Activated CD8-positive, alpha-beta memory T cell treated with anti-CD3 and anti-CD28 coated beads, Interleukin-2, amount 50 U/mL, for 4 hours (primary cell): ENCODE measurements around the gene SMARCC1.

Source experiments
- DNase-seq: peaks from one replicate; pipeline ENCODE4 v3.0.0-alpha.2; 2020

SMARCC1 gene

DNA sequence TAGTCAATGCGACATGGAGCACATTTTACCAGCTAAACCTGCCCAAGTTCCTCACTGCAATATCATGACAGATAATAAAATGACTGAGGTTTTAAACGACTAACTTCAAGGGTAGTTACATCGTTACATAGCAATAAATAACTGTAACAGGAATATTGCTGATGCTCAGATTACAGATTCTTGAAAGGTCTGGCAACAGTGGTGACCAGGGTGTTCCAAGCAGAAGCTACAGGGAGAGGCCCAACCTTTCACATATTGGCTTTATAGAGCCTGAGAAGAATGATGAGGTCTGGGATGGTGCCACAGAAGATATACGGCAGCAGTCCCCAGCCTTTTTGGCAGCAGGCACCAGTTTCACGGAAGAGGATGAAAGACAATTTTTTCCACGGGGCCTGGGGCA lies 151.9 kb downstream of the SMARCC1 start:
- DNase-seq = no peak

DNA sequence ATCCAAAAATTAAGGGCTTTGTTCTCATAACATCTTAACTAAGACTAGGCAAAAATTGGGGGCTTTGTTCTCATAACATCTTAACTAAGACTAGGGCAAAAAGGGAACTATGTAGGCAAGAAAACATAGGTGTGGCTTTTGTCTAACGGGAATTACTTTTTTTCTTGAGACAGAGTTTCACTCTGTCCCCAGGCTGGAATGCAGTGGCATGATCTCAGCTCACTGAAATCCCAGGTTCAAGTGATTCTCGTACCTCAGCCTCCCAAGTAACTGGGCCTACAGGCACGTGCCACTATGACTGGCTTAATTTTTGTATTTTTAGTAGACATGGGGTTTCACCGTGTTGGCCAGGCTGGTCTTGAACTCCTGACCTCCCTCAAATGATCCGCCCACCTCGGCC lies 153.3 kb downstream of the SMARCC1 start:
- no peak for DNase-seq

DNA sequence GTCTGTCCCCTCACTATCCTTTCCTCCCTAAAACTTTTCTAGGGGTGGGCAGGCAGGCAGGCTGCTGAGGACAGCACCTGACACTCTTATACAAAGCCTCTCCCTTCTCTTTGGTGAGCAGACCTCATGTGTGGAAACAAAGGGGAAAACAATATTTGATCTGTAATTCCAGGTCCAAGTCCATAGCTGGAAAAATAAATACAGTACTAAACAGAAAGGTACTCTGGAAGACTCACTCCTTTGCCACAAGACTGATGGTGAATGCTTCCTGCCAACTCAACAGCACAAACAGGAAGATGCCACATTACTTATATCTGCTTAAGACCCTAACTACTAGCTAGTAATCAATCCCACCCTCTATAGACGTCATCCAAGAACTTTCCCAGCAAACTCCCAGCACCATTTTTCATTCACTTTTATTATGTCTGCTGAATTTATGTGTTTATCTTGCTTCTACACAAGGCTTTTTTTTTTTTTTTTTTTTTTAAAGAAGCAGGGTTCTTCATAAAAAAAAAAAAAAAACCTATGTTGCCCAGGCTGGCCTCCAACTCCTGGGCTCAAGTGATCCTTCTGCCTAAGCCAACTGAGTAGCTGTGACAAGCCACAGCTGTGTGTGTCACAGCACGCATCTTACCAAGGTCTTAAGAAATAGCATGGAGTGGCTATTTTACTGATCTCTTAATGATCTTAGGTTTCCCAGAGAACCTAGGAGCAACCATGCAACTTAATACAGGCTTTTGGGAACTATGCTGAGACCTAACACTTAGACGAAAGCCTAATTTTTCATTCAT lies 158.8 kb downstream of the SMARCC1 start:
- DNase-seq = no peak

DNA sequence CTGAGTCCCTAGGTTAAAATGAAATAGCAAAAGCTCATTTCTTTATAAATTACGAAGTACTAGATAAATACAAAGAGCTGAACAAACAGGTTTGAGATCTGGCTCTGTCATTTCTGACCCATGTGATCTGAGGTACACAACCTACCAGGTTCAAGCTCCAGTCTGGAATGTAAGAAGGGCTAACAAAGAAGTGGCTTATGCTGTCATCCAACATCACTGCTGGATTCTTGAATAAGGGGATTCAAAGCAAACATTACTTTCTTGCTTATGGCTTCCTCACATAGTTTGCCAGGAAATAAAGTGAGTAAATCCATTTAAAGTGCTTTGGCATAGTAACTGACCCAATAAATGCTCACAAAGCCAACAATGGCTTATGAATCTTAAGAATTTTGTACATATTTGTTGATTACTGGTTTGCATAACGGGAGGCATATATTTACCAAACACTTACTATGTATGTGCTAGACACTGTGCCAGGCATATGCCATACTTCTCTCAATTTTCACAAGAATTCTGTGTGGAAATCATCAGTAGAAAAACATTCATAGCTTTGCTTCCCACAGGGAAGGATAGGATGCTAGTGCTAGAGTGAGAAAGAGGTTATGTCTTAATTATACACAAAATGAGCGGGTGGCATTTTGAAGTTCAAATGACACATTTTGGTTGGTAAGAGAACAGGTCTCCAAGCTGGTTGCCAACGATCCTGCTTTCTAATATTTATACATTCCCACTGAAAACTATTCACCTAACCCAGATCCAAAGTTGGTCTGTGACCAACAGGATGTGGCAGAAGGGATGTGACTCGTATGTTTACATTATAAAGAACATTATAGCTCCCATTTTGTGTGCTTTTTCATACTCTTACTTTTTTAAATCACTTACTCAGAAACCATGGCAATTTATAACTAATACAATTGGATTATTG lies 164.3 kb downstream of the SMARCC1 start:
- no peak for DNase-seq

DNA sequence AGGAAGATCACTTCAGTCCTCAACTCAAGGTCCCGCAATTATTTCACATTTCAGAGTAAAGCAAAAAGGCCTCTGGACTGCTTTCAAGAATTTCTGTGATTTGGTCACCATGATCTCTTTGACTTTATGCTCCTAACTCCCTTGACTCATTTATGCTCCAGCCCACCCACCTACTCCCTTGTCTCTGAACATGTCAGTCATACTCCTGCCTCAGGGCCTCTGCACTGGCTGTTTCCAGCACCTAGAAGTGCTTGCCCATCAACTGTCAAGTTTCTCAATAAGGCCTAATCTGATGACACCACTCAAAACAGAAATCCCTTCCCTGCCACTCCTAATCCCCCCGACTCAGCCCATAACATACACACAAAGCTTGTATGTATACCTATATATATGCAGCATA lies 166.9 kb downstream of the SMARCC1 start:
- no peak for DNase-seq

DNA sequence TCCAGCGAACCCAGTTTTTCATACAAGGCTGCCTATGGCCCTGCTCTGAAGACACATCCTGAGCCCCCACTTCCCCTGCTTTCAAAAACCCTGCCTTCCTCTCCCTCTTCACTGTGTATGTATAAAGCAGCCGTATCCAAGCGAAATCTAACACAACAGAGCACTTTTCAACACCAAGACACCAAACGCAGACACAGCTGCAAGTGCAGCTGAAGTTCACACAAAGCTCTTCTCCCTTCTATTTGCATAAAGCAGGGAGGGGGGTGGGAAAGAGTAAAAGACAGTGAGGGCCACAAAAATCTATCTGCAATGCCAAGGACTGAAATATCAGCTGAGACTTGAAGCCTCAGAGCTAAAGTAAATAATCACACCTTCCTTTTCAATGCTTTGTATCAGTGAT lies 168.0 kb downstream of the SMARCC1 start:
- DNase-seq = no peak

DNA sequence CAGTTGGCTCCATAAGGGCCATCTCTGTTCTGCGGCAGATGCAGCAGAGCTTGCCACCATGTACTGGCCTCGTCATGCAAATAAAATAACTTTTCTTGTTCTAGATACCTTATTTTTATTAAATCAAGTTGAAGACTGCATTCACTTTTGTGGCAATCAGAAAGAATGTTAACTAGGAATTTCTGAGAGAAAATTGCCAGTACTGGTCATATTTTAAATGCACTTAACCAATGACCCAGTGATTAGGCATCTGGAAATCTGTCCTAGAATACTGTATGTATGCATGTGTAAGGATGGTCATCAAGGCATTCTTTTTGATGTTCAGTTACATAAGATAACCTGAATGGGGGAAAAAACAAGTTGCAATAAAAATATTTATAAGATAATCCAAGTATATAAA lies 168.8 kb downstream of the SMARCC1 start:
- no peak for DNase-seq

DNA sequence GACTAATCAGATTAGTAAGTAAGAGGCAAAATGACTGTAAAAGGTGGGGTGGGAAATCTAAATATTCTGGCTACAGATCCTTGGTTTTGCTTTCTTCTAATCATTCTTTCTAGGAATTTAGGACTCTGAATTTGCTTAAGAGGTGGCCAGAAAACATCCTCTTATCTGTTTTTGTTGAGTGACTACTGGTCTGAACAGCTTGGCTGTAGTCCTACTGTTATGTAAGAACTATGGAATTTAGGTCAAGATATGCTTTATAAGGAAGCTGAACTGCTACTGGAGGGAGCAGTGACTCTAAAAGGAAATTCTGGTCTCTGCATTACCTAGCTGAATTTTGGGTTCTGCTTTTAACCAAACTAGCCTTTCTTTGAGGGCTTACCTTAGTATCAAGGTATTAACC lies 169.5 kb downstream of the SMARCC1 start:
- no peak for DNase-seq

DNA sequence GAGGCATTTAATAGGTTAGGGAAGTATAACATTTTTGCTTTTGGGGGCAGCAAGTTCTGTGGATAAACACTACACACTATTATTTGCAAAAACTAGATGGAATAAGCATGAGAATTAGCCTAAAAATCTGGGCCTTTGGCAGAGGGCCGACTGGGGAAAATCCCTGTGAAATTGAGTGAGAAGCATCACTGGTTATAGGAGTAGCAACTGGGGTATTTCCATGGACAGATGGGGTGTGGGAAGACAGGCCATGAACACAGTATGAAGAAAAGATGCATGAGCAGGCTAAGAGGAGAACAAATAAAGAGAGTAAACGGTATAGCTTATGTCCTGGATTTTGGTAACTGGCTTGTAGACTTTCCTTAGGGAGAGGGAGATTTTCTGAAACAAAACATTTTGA lies 170.1 kb downstream of the SMARCC1 start:
- DNase-seq = no peak

DNA sequence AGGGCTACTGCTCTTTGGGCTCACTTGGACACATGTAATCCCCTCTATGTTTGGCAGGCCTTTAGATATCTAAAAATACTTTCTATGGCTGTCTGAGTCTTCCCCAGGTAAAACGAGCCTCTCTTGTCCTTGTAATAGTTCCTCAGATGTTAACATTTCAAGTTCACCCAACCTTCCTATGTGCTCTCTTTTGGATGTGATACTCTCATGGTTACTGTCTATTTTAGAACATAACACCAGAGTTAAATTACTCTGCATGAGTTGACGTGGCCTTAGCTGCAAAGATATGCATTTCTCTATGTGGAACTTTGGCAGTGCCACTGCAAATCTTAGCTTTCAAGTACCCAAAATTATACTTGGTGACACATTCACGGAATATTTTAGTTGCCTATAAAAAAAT lies 171.1 kb downstream of the SMARCC1 start:
- DNase-seq = no peak

DNA sequence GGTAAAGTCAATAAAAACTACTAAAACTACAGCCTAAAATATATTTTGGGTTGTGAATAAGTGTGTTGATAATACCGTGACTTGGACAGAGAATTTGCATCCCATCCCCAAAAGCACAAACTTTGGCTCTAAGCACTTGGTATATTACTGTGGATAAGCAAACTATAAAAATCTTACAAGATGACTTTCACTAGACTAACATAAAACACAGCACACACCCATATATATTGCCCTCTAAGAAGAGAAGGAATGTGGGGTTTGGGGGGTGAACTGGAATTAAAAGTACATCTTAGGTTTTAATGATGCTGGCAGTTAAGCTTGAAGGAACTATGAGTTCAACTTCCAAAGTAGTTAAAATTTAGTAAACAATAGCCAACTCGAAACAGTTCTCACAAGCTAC lies 174.4 kb downstream of the SMARCC1 start:
- DNase-seq = no peak

DNA sequence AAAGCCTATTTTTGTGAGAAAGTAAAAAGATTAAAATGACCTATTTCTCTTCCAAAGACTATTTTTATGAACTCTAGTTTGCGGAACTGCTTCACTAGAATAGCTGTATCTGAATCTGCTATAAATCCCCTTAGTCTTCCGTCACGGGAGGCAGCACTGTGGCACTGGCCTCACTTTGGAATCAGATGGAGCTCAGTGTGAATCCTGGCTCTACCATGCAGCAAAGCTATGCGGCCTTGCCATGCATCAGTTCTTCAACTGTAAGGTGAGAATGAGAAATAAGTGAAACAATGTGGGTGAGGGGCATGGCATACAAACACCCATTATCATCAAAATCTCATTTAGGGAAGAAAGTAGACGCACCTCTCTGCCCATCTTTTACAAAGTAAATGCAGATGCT lies 175.5 kb downstream of the SMARCC1 start:
- DNase-seq = no peak

DNA sequence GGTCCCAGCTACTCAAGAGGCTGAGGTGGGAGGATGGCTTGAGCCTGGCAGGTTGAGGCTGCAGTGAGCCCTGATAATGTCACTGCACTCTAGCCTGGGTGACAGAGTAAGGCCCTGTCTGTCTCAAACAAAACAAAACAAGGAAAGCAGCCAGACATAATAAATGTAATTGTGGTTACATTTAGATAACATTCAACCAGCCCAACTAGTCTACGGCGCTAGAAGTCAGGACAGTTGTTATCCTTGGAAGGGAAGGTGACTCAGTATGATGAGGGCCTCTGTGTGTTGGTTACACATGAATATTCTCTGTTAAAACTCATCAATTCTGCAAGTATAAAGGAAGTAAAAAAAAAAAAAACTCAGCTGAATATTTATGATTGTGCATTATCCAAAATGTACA lies 176.0 kb downstream of the SMARCC1 start:
- no peak for DNase-seq

DNA sequence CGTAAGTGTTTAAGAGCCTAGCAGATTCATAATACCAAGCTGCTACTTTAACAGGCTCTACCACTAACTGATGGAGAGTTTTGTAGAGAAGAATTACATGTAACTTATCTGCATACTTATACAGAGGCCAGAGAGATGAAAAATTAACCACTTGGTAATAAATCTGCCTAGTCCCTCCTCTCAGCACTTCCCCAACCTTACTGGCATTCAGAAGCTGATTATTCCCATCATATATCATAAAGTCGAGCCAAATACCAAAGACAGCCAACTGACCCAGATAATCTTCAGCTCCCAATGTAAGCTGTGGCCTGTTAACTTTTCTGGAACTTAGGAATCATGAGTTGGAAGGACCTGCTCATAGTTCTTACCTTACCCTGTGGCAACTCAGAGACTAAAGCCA lies 177.5 kb downstream of the SMARCC1 start:
- no peak for DNase-seq

DNA sequence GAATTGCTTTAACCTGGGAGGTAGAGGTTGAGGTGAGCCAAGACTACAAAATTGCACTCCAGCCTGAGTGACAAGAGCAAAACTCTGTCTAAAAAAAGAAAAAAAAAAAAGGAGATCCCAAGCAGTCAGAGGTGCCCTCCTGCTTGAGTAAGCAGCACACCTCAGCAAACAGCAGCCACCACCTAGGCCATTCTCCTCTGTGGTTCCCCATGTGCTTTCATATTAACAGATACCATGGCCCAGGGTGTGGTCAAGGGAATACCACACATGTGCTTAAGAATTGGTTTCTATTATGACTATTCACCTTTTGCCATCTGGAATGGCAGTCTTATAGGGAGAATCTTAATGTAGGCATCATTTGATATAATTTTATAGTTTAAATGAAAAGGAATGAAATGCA lies 178.4 kb downstream of the SMARCC1 start:
- DNase-seq = no peak

DNA sequence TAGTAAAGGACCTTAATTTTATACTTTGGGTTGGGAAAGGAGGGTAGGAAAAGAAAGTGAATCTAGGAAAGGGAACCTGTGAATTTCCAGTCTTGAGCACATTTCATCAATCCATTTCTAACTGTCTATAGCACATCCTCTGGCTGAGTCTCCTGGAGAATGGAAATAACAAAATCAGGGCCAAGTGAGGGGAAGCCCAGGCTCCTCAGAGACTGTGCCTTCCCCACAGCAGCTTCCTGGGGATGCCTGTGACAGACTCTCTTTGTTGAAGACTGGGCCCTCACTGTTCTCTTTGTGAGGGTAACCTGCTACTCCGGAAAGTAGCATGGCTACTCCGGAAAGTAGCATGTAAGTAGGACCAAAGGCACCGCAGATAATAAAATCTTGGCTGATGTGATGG lies 180.4 kb downstream of the SMARCC1 start:
- no peak for DNase-seq

DNA sequence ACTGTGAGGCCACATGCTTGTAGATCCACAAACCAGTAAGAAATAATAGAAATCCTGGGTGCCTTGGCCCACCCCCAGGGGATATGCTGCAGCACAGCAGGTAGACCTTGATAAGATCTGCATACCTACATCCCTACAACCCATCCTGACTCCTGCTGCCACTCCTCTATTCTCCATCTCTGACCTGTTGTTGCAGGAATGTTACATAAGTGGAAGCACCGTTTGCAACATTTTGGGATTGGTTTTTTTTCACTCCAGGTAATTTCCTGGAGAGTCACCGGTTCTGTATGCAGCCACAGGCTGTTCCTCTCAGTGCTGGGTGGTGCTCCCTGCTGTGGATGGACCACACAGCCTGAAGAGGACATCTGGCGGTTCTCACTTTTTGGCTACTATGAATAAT lies 186.9 kb downstream of the SMARCC1 start:
- no peak for DNase-seq

DNA sequence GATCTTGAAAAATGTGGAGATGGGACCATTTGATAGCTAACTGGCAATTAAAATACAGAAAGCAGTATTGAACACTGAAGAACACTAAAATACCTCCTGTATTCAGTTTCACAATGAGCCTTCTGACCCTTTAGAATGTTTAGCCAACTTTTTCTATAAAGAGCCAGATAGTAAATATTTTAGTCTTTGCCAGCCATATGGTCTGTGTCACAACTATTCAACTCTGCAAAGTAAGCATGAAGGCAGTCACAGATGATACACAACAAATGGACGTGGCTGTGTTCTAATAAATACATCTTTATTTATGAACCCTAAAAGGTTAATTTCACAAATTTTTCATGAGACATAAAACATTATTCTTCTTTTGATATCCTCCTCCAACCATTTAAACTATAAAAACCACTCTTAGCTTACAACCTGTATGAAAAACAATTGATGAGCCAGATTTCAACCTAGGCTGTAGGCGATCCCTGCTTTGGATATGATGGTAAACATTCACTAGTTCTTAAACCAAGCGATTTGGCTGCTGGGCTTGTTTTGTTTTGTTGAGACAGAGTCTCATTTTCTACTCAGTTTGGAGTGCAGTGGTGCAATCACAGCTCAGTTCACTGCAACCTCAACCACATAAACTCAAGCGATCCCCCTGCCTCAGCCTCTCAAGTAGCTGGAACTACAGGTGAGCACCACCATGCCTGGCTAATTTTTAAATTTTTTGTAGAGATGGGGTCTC lies 189.5 kb downstream of the SMARCC1 start:
- DNase-seq = no peak

DNA sequence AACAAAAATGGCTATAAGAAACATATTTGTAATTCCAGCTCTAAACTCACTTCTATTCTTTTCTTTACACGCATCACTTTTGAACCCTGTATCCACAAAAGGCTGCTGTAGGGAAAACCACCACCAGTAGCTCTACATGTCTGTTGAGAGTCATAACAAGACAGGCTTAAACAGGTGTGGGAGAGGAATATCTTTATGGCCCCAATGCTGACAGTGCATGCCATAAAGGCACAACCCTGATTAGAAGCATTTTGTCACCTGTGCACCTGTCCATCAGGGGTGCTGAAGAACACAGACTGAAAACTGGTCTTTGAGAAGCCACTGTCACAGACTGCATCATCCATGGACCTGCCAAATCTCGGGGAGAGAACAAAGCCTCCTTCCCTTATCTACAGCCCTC lies 191.5 kb downstream of the SMARCC1 start:
- no peak for DNase-seq

DNA sequence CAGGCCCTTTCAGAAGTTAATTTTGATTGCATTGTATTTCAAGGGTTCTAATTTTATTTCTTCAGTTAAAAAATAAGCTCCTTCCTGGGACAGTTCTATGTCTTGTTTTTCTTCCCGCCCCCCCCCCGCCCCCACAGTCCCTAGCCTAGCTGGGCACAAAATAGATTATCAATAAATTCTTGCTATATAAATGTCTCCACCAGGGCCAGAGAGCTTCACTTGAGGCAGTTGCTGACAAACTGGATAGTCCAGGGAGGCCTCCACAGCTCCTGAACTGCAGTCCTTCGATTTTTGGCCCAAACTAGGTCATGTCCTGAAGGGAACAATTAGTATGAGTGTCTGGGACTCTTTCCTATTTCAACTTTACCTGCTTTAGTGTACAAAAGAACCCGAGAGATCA lies 193.1 kb downstream of the SMARCC1 start:
- DNase-seq = no peak

DNA sequence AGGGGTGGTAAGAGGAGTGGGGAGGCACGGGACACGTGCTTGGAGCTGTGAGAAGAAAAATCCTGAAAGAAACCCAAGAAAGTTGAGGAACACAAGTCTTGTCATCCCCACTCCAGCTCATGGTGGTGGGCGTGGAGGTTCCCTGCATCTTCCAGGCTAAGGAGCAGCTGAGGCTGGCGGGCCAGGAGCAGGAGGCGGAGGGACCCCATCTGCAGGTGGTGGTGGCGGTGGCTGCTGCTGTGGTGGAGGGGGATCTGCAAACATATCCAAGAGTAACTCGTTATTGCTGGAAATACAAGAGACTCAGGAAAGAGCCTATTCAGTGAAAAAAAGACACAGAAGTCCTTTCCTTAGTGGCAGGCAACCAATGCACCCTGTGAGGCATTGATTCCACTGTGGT lies 193.6 kb downstream of the SMARCC1 start:
- no peak for DNase-seq

DNA sequence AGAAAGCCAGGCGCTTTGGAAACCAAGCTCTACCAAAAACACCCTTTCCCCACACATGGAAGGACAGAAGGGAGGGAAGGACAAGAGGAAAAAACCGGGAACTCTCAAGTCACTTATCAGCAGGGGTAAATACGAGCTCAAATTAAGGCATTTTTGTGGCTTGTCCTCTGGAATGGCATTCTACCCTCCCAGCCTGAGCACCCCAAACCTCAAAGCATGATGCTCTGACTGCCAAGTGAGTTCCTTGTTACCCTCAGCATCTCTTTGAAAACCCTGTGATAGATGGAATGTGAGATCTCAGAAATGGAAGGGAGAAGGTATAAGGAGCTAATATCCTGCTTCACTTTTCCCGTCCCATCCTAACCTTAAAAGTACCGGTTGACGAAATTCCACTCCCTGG lies 194.9 kb downstream of the SMARCC1 start:
- no peak for DNase-seq

DNA sequence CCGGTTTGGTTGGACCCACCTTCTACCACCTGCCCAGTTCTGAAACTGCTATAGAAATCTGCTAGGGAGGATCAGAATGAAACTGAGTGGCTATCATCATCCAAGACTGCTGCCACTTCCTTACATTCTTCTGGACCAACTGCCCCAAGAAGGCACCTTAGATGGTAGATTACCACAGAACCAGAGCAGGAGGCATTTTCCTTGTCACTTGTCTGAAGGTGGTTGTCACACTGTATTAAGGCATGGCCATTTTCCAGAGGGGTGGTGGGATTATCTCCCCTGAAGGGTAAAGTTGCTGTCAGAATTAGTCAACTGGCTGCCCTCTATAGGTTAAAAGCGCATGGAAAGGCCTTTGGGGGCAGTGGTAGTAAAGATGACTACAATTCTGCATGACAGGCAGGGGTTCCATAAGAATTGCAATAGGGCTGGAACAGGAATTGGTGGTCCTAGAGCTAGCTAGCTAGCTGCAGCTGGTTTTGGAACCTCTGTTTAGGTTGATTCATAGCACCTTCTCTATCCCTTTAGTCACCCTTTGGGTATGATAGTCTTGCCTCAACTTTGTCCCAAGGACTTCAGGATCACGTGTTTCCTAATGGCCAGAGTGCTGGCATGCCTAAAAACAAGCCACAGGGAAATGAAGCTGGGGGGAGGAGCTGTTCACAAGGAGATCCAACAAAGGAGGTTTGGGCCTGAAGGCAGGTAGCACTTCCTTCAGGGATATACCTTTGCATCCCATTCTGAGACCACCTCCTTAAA lies 198.2 kb downstream of the SMARCC1 start:
- no peak for DNase-seq
